OCI-LY7 (cell line): ENCODE data around the gene OGFR. TPM values are rescaled to one million over a fixed set of nuclear protein-coding genes. Genes with fewer than 3 reads are reported as not detected.

Source experiments
- BruUV-seq: library from RNA; stranded (reverse); fragments of 400-500 nt; replicated peaks from 2 replicates; lab custom pipeline; 2021; lab: Mats Ljungman, UMichigan
- CTCF ChIA-PET: fragments of 300-600 bp; sonication (Branson Sonifier 250); formaldehyde crosslinking; loops from one replicate; lab custom pipeline; 2022; ENCODE audit warnings: antibody characterized with exemption; ENCODE audit not compliant: unreplicated experiment; lab: Charles Lee
- POLR2A ChIA-PET: fragments of 300-600 bp; sonication (Branson Sonifier 250); formaldehyde crosslinking; loops from one replicate; lab custom pipeline; 2022; ENCODE audit warnings: antibody characterized with exemption; lab: Charles Lee
- DNase-seq: peaks from one replicate; pipeline ENCODE4 v3.0.0-alpha.2; 2015; ENCODE audit warnings: low spot score
- H2AFZ ChIP-seq: fragments of 200-600 bp; sonication (generic), shearing (Covaris generic); 2 replicates; pipeline ENCODE4 v1.6.1; 2014; ENCODE audit warnings: mild to moderate bottlenecking, antibody characterized with exemption, low read length, moderate library complexity
- H3K27ac ChIP-seq: fragments of 200-600 bp; sonication (generic); 2 replicates; pipeline ENCODE4 v1.5.1; 2014; ENCODE audit warnings: mixed run types, low read depth, mild to moderate bottlenecking, moderate library complexity, low read length, inconsistent platforms; ENCODE audit not compliant: poor library complexity, severe bottlenecking
- H3K36me3 ChIP-seq: fragments of 200-600 bp; sonication (generic); 2 replicates; pipeline ENCODE4 v1.6.1; 2014; ENCODE audit warnings: mild to moderate bottlenecking, antibody characterized with exemption, low read length, moderate library complexity, mixed read lengths; ENCODE audit not compliant: insufficient read depth
- H3K4me1 ChIP-seq: fragments of 200-600 bp; sonication (generic); 2 replicates; pipeline ENCODE4 v1.5.1; 2014; ENCODE audit warnings: mild to moderate bottlenecking, low read length; ENCODE audit not compliant: insufficient read depth, poor library complexity, severe bottlenecking
- H3K4me2 ChIP-seq: fragments of 200-600 bp; sonication (generic); 2 replicates; pipeline ENCODE4 v1.6.1; 2014; ENCODE audit warnings: mild to moderate bottlenecking, low read length
- H3K4me3 ChIP-seq: fragments of 200-600 bp; sonication (generic); 2 replicates; pipeline ENCODE4 v1.5.1; 2014; ENCODE audit warnings: mild to moderate bottlenecking, low read depth, low read length; ENCODE audit not compliant: poor library complexity, severe bottlenecking
- H3K79me2 ChIP-seq: fragments of 200-600 bp; sonication (generic); 2 replicates; pipeline ENCODE4 v1.6.1; 2016; ENCODE audit warnings: low read depth, mild to moderate bottlenecking, low read length, moderate library complexity, mixed read lengths; ENCODE audit not compliant: insufficient read depth
- H3K9me2 ChIP-seq: fragments of 200-600 bp; sonication (generic); 2 replicates; pipeline ENCODE4 v1.6.1; 2016; ENCODE audit warnings: mild to moderate bottlenecking, low read length, mixed read lengths; ENCODE audit not compliant: insufficient read depth
- H3K9me3 ChIP-seq: fragments of 200-600 bp; sonication (generic); 2 replicates; pipeline ENCODE4 v1.6.1; 2014; ENCODE audit warnings: mild to moderate bottlenecking, mixed run types, low read length, mixed read lengths
- H4K20me1 ChIP-seq: fragments of 200-600 bp; sonication (generic); 2 replicates; pipeline ENCODE4 v1.6.1; 2014; ENCODE audit warnings: mild to moderate bottlenecking, antibody characterized with exemption, low read length, moderate library complexity, mixed read lengths; ENCODE audit not compliant: insufficient read depth
- CTCF ChIP-seq: fragments of 200-600 bp; sonication (generic); conservative IDR thresholded peaks from 2 replicates; pipeline ENCODE4 v1.5.1; 2014; ENCODE audit warnings: mild to moderate bottlenecking, antibody characterized with exemption, low read length, moderate library complexity, mixed read lengths
- EZH2phosphoT487 ChIP-seq: fragments of 200-600 bp; sonication (generic); IDR thresholded peaks from 2 replicates; pipeline ENCODE4 v1.6.1; 2018; ENCODE audit warnings: low read depth, borderline replicate concordance, mild to moderate bottlenecking, mixed run types, antibody characterized with exemption, low read length, moderate library complexity, mixed read lengths
- intact Hi-C: fragments of 100-400 bp; cut with micrococcal nuclease; formaldehyde crosslinking; loops from one replicate; pipeline ENCODE4 v1.10.0; 2022; ENCODE audit not compliant: unreplicated experiment
- total RNA-seq, 2 experiments: library from RNA; depleted of rRNA in 1 of 2; stranded (reverse); fragments of >200 nt in 1 of 2; shearing (Covaris generic) in 1 of 2; gene quantifications; 2 replicates each; pipeline ENCODE4 v1.2.3, GENCODE V29; 2014 to 2022

The OGFR gene
- total RNA-seq, 2 experiments from 2014 or later = 64.8 to 69.9 TPM

GRCh38 chr20:62796699-62797491 lies 7.7 kb upstream of the OGFR start:
- Histone ChIP-seq H3K9me3 (no peaks in the 10 kb centered on the region), H3K9me2 (no peaks in the 10 kb centered on the region), H3K36me3 (peaks cover 42% of the 10 kb centered on the region), H3K4me1 (peaks cover 43% of the 10 kb centered on the region), H3K27ac (peak overlapping the region; percentile 83), H4K20me1 (no peaks in the 10 kb centered on the region), H3K4me2 (peak overlapping the region; percentile 92), H2AFZ (no peak overlapping the region), H3K4me3 (peak overlapping the region; percentile 78), H3K79me2 (peaks cover 8% of the 10 kb centered on the region; the same call in 1 of the 2 replicates)
- no TSS peak for BruUV-seq
- CTCF ChIA-PET = no interaction called here
- POLR2A ChIA-PET = interaction anchor here (1.0 kb wide), 1 partner anchor 11 kb away, joined by 3 read pairs; no protein-coding TSS in a partner anchor
- TF ChIP-seq CTCF (no peak), EZH2phosphoT487 (no peak)
- no peak for DNase-seq
- intact Hi-C loops = no loop called here

- TF ChIP-seq EZH2phosphoT487 (no peak), CTCF (no peak)
- Histone ChIP-seq H3K4me3 (peak overlapping the region; percentile 71), H3K36me3 (peaks cover 42% of the 10 kb centered on the region), H3K4me1 (peaks cover 41% of the 10 kb centered on the region), H4K20me1 (no peaks in the 10 kb centered on the region), H3K9me2 (no peaks in the 10 kb centered on the region), H2AFZ (no peak overlapping the region), H3K4me2 (peak overlapping the region; percentile 92), H3K27ac (no peak overlapping the region), H3K9me3 (no peaks in the 10 kb centered on the region), H3K79me2 (peaks cover 8% of the 10 kb centered on the region; the same call in 1 of the 2 replicates)
- no peak for DNase-seq
- ChIA-PET CTCF (interaction anchor here (0.6 kb wide), 1 partner anchor 155 kb away, joined by 3 read pairs; the partner anchor contains the start of gene SLCO4A1), POLR2A (no interaction called here)
- intact Hi-C loops = no loop called here
- BruUV-seq = no TSS peak
These were observed 6.7 kb upstream of the OGFR start for GRCh38 chr20:62797671-62798532.
